Measurements from ENCODE around the gene CADM1.

- no peak for TF ChIP-seq REST (IDR thresholded peaks at IDR 0.05; ENCODE audit: insufficient read depth in 1 of 2, low read depth in 2 of 2, low read length in 2 of 2)
- no peak for TF ChIP-seq TAF1 (IDR thresholded peaks at IDR 0.05; ENCODE audit: borderline replicate concordance, insufficient read depth, low read length)
- TF ChIP-seq POLR2AphosphoS5 (IDR thresholded peaks at IDR 0.05; ENCODE audit: low read depth, low read length), result no peak
These were observed 314.0 kb downstream of the CADM1 start for GRCh38 chr11:115190196-115190595.

Measured in PFSK-1 (cell line).